Suppressor macrophage treated with lipopolysaccharide for 4 hours (primary cell): ENCODE measurements around the gene ZWILCH.
"Not testable (repeated sequence)": the region's sequence is repeated elsewhere in the genome, so short reads cannot be mapped to it uniquely, and the experiment has no call there.

Source experiments
- DNase-seq: peaks from one replicate; pipeline ENCODE4 v3.0.0-alpha.2; 2020

Gene ZWILCH

GRCh38 chr15:66489179-66489791, 15.8 kb upstream of the ZWILCH start:
- no peak for DNase-seq

- no peak for DNase-seq
Measured at GRCh38 chr15:66491846-66492245, 13.3 kb upstream of the ZWILCH start.

- peak; percentile 10 for DNase-seq
Measured at GRCh38 chr15:66494262-66494661, 10.9 kb upstream of the ZWILCH start.

DNA sequence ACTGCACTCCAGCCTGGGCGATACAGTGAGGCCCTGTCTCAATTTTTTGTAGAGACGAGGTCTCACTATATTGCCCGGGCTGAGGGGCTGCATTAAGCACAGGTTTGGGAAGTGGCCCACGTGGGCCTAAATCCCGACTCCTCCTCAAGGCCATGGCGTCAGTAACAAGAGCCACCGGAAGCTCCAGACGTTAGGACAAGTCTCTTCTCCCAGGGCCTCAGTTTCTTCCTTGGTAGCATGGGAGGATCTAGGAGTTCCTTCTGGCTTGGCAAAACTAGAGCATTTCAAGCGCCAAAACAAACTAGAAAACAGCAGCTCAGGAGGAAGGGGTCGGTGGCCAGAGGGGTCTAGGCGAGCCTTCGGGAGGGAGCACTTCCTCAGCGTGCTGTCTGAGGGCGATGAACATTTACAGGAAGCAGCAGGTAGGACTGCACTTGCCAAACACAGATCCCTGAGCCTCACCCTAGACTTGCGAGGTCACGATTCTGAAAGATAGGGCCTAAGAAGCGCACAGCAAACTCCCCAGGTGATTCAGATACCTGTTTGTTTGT, 8.1 kb upstream of the ZWILCH start:
- no peak for DNase-seq

GRCh38 chr15:66497502-66498455, 7.3 kb upstream of the ZWILCH start, which contains the start of gene SNAPC5:
Gene SNAPC5 (minus strand): TSS chr15:66497762. CDS start chr15:66497731, 31 bp downstream.
- DNase-seq = peak; percentile 98

- DNase-seq = peak; percentile 44
Measured at GRCh38 chr15:66498501-66499386, 6.4 kb upstream of the ZWILCH start.

DNA sequence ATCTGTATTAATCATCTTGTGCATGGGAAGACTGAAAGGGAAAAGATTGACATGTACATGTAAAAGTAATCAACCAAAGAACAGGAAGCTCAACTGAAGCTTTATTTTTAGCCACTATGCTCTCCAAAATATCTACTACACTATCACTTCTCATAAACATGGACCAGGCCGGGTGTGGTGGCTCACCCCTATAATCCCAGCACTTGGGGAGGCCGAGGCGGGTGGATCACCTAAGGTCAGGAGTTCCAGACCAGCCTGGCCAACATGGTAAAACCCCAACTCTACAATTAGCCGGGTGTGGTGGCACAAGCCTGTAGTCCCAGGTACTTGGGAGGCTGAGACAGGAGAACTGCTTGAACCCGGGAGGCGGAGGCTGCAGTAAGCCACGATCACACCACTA, 4.8 kb upstream of the ZWILCH start:
- not testable (repeated sequence) for DNase-seq

GRCh38 chr15:66502491-66502890, 2.6 kb upstream of the ZWILCH start:
- DNase-seq = no peak

DNA sequence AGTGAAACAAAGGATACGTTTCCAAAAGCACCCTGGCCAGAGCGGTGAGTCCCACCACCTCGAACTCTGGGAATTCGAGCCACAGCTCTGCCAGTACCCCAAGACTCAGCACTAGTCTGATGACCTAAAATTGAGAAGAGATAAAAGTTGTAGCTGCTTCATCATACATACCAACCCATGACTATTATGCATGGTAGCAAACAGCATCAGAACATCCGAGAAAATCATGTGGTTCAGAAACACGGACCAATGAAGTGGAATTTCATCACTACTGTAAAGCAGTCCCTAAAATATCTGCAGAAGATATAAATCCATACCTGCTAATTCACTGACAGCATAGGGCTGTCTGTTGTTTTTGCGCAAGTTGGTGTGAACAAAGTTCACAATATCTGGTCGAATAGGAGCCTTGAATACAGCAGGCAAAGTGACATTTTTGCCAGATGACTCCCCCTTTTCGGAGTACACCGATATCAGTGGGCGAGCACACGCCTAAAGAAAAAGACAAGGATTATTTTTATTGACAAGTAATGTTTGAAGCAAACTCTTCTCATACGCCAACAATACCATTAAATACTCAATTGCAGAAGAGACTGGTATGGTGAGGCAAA, 2.0 kb upstream of the ZWILCH start:
- DNase-seq = peak; percentile 14

- peak; percentile 7 for DNase-seq
Measured at GRCh38 chr15:66503780-66504562, 1.2 kb upstream of the ZWILCH start.

- no peak for DNase-seq
Measured at GRCh38 chr15:66505430-66505811, 295 bp downstream of the ZWILCH start.

DNA sequence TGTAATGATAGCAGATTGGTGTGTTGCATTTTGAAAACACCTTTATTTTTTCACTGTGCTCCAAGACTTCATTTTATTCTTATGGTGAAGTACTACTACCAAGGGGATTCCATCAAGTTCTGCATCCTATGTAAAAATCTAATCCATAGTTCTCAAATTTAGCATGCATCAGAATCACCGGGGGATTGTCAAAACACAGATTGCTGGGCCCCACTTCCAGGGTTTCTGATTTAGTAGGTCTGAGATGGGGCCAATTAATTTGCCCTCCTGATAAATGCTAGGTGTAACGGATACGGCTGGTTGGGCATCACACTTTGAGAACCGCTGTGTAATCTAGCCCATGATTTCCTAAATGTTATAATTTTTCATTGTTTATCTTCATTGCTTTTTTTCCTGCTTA, 692 bp downstream of the ZWILCH start:
- no peak for DNase-seq

- no peak for DNase-seq
Measured at GRCh38 chr15:66508293-66508883, 3.3 kb downstream of the ZWILCH start.

DNA sequence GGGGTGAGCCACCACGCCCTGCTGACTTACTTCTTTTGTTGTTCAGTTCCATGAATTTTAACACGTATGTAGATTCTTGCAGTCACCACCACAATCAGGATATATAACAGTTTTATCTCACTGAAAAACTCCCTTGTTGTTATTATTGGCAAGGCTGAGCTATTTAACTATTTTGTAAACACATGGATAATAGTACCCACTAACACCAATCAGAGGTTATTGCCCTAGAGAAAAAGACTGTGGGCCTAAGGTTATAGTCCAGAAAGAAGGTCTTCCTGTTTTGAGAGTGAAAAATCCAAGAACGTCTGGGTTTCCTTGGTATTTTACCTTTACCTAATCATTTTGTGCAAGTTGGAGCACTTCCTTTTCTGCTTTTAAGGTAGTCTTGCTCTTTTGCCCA, 9.5 kb downstream of the ZWILCH start:
- no peak for DNase-seq

GRCh38 chr15:66515901-66516322, 10.8 kb downstream of the ZWILCH start:
- no peak for DNase-seq

DNA sequence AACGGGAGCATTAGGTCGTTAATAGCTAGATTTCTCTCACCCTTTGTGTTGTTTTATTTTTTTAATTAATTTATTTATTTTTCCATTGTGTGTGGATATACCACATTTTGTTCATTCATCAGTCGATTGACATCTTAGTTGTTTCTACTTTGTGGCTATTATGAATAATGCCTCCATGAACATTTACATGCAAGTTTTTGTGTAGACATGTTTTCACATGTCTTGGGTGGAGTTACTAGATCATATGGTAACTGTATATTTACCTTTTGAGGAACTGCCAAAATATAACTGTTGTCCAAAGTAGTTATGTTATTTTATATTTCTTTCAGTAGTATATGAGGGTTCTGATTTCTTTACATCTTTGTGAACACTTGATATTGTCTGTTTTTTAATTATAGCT, 18.8 kb downstream of the ZWILCH start:
- DNase-seq = no peak

- peak; percentile 55 for DNase-seq
Measured at GRCh38 chr15:66524838-66525237, 19.7 kb downstream of the ZWILCH start.

DNA sequence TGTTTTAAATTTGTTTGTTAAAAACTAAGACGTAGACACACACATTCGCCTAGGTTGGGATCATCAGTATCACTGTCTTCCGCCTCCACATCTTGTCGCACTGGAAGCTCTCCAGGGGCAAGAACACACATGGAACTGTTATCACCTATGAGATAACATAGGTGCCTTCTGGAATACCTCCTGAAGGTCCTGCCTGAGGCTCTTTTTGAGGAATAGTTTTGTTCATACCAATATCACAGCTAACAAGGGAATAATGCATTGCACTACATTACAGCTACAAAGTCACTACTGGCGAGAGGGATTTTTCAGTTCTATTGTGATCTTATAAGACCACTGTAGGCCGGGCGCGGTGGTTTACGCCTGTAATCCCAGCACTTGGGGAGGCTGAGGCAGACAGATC, 29.9 kb downstream of the ZWILCH start:
- no peak for DNase-seq

DNA sequence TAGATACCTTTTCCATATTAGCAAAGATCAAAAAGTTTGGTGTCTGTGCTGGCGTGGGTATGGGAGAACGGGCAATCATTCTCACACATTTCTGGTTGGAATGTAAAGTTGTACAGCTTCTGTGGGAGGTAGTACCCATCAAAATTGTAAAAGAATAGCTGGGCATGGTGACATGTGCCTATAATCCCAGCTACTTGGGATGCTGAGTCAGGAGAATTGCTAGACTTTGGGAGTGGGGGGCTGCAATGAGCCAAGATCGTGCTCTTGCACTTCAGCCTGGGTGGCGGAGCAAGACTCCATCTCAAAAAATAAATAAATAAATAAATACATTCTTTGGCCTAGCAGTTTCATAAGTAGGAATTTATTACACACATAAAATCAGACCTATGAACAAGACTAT, 37.8 kb downstream of the ZWILCH start:
- no peak for DNase-seq

GRCh38 chr15:66545255-66545654, 40.1 kb downstream of the ZWILCH start:
- no peak for DNase-seq

- DNase-seq = no peak
Measured at GRCh38 chr15:66555685-66556084, 50.6 kb downstream of the ZWILCH start.
